MM.1S (cell line): ENCODE results near the gene IGF2BP3.

ENCODE experiments used
- DNase-seq: peaks from one replicate; pipeline ENCODE4 v3.0.0-alpha.2; 2015
- H2AFZ ChIP-seq: fragments of 300-600 bp; sonication (generic); 2 replicates; pipeline ENCODE4 v1.6.0; 2016; ENCODE audit warnings: antibody characterized with exemption, low read length
- H3F3A ChIP-seq: fragments of 300-600 bp; sonication (generic); 2 replicates; pipeline ENCODE4 v1.6.1; 2016; ENCODE audit warnings: mild to moderate bottlenecking, antibody characterized with exemption, low read length, moderate library complexity, mixed read lengths; ENCODE audit not compliant: insufficient read depth
- H3K27ac ChIP-seq: fragments of 300-600 bp; sonication (generic); 2 replicates; pipeline ENCODE4 v1.5.1; 2016; ENCODE audit warnings: mild to moderate bottlenecking, low read length
- H3K27me3 ChIP-seq: fragments of 300-600 bp; sonication (generic); replicated peaks from 2 replicates; pipeline ENCODE4 v1.6.0; 2016; ENCODE audit warnings: low read length; ENCODE audit not compliant: insufficient read depth
- H3K36me3 ChIP-seq: fragments of 300-600 bp; sonication (generic); replicated peaks from 2 replicates; pipeline ENCODE4 v1.6.1; 2016; ENCODE audit warnings: mild to moderate bottlenecking, low read length, mixed read lengths; ENCODE audit not compliant: insufficient read depth
- H3K4me1 ChIP-seq: fragments of 300-600 bp; sonication (generic); 2 replicates; pipeline ENCODE4 v1.6.1; 2016; ENCODE audit warnings: low read length, mixed read lengths
- H3K4me2 ChIP-seq: fragments of 300-600 bp; sonication (generic); 2 replicates; pipeline ENCODE4 v1.6.0; 2016; ENCODE audit warnings: low read depth, low read length
- H3K4me3 ChIP-seq: fragments of 300-600 bp; sonication (generic); 2 replicates; pipeline ENCODE4 v1.5.1; 2016; ENCODE audit warnings: low read length, mixed read lengths
- H3K79me2 ChIP-seq: fragments of 300-600 bp; sonication (generic); 2 replicates; pipeline ENCODE4 v1.6.1; 2016; ENCODE audit warnings: mixed run types, low read length, mixed read lengths
- H3K9ac ChIP-seq: fragments of 300-600 bp; sonication (generic); 2 replicates; pipeline ENCODE4 v1.6.1; 2016; ENCODE audit warnings: low read length, mixed read lengths
- H3K9me2 ChIP-seq: fragments of 300-600 bp; sonication (generic); replicated peaks from 2 replicates; pipeline ENCODE4 v1.6.1; 2016; ENCODE audit warnings: mild to moderate bottlenecking, low read length, mixed read lengths; ENCODE audit not compliant: insufficient read depth
- H3K9me3 ChIP-seq: fragments of 300-600 bp; sonication (generic); replicated peaks from 2 replicates; pipeline ENCODE4 v1.6.1; 2016; ENCODE audit warnings: mild to moderate bottlenecking, low read length, mixed read lengths; ENCODE audit not compliant: insufficient read depth
- H4K20me1 ChIP-seq: fragments of 300-600 bp; sonication (generic); 2 replicates; pipeline ENCODE4 v1.6.1; 2016; ENCODE audit warnings: mild to moderate bottlenecking, low read length, moderate library complexity, mixed read lengths; ENCODE audit not compliant: insufficient read depth
- CTCF ChIP-seq: fragments of 300-600 bp; sonication (generic); IDR thresholded peaks from 2 replicates; pipeline ENCODE4 v1.5.1; 2016; ENCODE audit warnings: antibody characterized with exemption, low read length, mixed read lengths
- EZH2 ChIP-seq: fragments of 300-600 bp; sonication (generic); optimal IDR thresholded peaks from 2 replicates; pipeline ENCODE3; 2017; ENCODE audit warnings: low read depth, mild to moderate bottlenecking, antibody characterized with exemption, low read length, mixed read lengths
- EZH2phosphoT487 ChIP-seq: fragments of 300-600 bp; sonication (generic); IDR thresholded peaks from 2 replicates; pipeline ENCODE4 v1.6.1; 2018; ENCODE audit warnings: antibody characterized with exemption, low read length

The IGF2BP3 gene

GRCh38 chr7:23454881-23455526, 15.3 kb downstream of the IGF2BP3 start:
- Histone ChIP-seq H3F3A (no peaks in the 10 kb centered on the region), H4K20me1 (no peaks in the 10 kb centered on the region), H3K4me1 (no peaks in the 10 kb centered on the region), H2AFZ (no peak overlapping the region), H3K79me2 (no peaks in the 10 kb centered on the region), H3K4me3 (no peak overlapping the region), H3K9me2 (no peaks in the 10 kb centered on the region), H3K27me3 (no peaks in the 10 kb centered on the region), H3K27ac (no peak overlapping the region), H3K9ac (no peak overlapping the region), H3K4me2 (no peak overlapping the region), H3K36me3 (no peaks in the 10 kb centered on the region), H3K9me3 (no peaks in the 10 kb centered on the region)
- no peak for DNase-seq
- no peak for TF ChIP-seq EZH2phosphoT487
- TF ChIP-seq CTCF = no peak
- no peak for TF ChIP-seq EZH2

GRCh38 chr7:23450518-23450917, 19.8 kb downstream of the IGF2BP3 start:
- Histone ChIP-seq H3K27ac (no peak overlapping the region), H3K9me3 (no peaks in the 10 kb centered on the region), H3K79me2 (no peaks in the 10 kb centered on the region), H3K4me1 (no peaks in the 10 kb centered on the region), H3K36me3 (no peaks in the 10 kb centered on the region), H3K4me2 (no peak overlapping the region), H3K4me3 (no peak overlapping the region), H3F3A (no peaks in the 10 kb centered on the region), H4K20me1 (no peaks in the 10 kb centered on the region), H3K9ac (no peak overlapping the region), H3K9me2 (no peaks in the 10 kb centered on the region), H2AFZ (no peak overlapping the region), H3K27me3 (no peaks in the 10 kb centered on the region)
- TF ChIP-seq EZH2phosphoT487 = no peak
- TF ChIP-seq CTCF = no peak
- no peak for TF ChIP-seq EZH2
- no peak for DNase-seq

GRCh38 chr7:23449941-23450340, 20.4 kb downstream of the IGF2BP3 start:
- H3K4me3 ChIP-seq = no peak overlapping the region
- TF ChIP-seq EZH2phosphoT487 (no peak), CTCF (no peak), EZH2 (no peak)
- H3K36me3 ChIP-seq = no peaks in the 10 kb centered on the region
- H3K9ac ChIP-seq = no peak overlapping the region
- H3F3A ChIP-seq = no peaks in the 10 kb centered on the region
- H3K79me2 ChIP-seq = no peaks in the 10 kb centered on the region
- no peak overlapping the region for H2AFZ ChIP-seq
- no peaks in the 10 kb centered on the region for H3K27me3 ChIP-seq
- no peak for DNase-seq
- no peak overlapping the region for H3K4me2 ChIP-seq
- H3K4me1 ChIP-seq = no peaks in the 10 kb centered on the region
- H4K20me1 ChIP-seq = no peaks in the 10 kb centered on the region
- no peak overlapping the region for H3K27ac ChIP-seq
- H3K9me2 ChIP-seq = no peaks in the 10 kb centered on the region
- H3K9me3 ChIP-seq = no peaks in the 10 kb centered on the region
